Hepatocyte (in vitro differentiated cells): ENCODE measurements around the gene PIK3C2G. TPM values are rescaled to one million over a fixed set of nuclear protein-coding genes. Genes with fewer than 3 reads are reported as not detected.

ENCODE experiments used
- DNase-seq: peaks from one replicate; pipeline ENCODE4 v3.0.0-alpha.2; 2016; ENCODE audit warnings: low spot score
- H2AFZ ChIP-seq: fragments of 200-600 bp; sonication (generic); 2 replicates; pipeline ENCODE4 v1.6.0; 2016; ENCODE audit warnings: antibody characterized with exemption, mild to moderate bottlenecking
- H3K27ac ChIP-seq: fragments of 200-600 bp; sonication (generic); 2 replicates; pipeline ENCODE4 v1.5.1; 2016; ENCODE audit warnings: mild to moderate bottlenecking
- H3K27me3 ChIP-seq: fragments of 200-600 bp; sonication (generic); 2 replicates; pipeline ENCODE4 v1.6.1; 2016
- H3K36me3 ChIP-seq: fragments of 200-600 bp; sonication (generic); replicated peaks from 2 replicates; pipeline ENCODE4 v1.5.1; 2016; ENCODE audit warnings: low read depth; ENCODE audit not compliant: insufficient read depth
- H3K4me1 ChIP-seq: fragments of 200-600 bp; sonication (generic); 2 replicates; pipeline ENCODE4 v1.5.1; 2016; ENCODE audit warnings: mild to moderate bottlenecking, moderate library complexity; ENCODE audit not compliant: insufficient read depth
- H3K4me2 ChIP-seq: fragments of 200-600 bp; sonication (generic); 2 replicates; pipeline ENCODE4 v1.6.0; 2016
- H3K4me3 ChIP-seq: fragments of 200-600 bp; sonication (generic); 2 replicates; pipeline ENCODE4 v1.5.1; 2016; ENCODE audit warnings: mild to moderate bottlenecking
- H3K79me2 ChIP-seq: fragments of 200-600 bp; sonication (generic); 2 replicates; pipeline ENCODE4 v1.6.0; 2017; ENCODE audit warnings: mild to moderate bottlenecking
- H3K9me2 ChIP-seq: fragments of 200-600 bp; sonication (generic); replicated peaks from 2 replicates; pipeline ENCODE4 v1.6.0; 2017; ENCODE audit warnings: mild to moderate bottlenecking; ENCODE audit not compliant: insufficient read depth
- H3K9me3 ChIP-seq: fragments of 200-600 bp; sonication (generic); 2 replicates; pipeline ENCODE4 v1.5.1; 2016; ENCODE audit warnings: low read depth, mild to moderate bottlenecking
- H4K20me1 ChIP-seq: fragments of 200-600 bp; sonication (generic); 2 replicates; pipeline ENCODE4 v1.6.0; 2016; ENCODE audit warnings: mild to moderate bottlenecking; ENCODE audit not compliant: insufficient read depth, poor library complexity, severe bottlenecking
- EZH2 ChIP-seq: fragments of 200-600 bp; sonication (generic); IDR thresholded peaks from 2 replicates; pipeline ENCODE4 v1.6.1; 2016; ENCODE audit warnings: antibody characterized with exemption, mild to moderate bottlenecking, borderline replicate concordance
- EZH2phosphoT487 ChIP-seq: fragments of 200-600 bp; sonication (generic); IDR thresholded peaks from one replicate; pipeline ENCODE4 v1.6.1; 2018; ENCODE audit warnings: antibody characterized with exemption, mild to moderate bottlenecking, low read depth, moderate library complexity; ENCODE audit not compliant: unreplicated experiment, severe bottlenecking
- WGBS: methylation state at CpG from one replicate; pipeline ENCODE4 v1.1.6; 2016; ENCODE audit warnings: low lambda C conversion rate; ENCODE audit errors: missing lambda C conversion rate; 5-methylcytosine and 5-hydroxymethylcytosine counted together
- polyA plus RNA-seq: library from polyadenylated mRNA; unstranded; fragments of >200 nt; fragmentation: Nextera tagmentation; extraction: Ambion mirVana; gene quantifications from 2 replicates; pipeline ENCODE4 v1.2.1, GENCODE V29; 2016
- total RNA-seq: library from RNA; depleted of rRNA; stranded (reverse); fragments of >200 nt; gene quantifications from 2 replicates; pipeline ENCODE4 v1.2.3, GENCODE V29; 2014
- TF ChIP-seq, protein P1 (sequence below): fragments of 200-600 bp; sonication (generic); IDR thresholded peaks from 2 replicates; pipeline ENCODE4 v1.5.1; 2016; ENCODE audit warnings: antibody characterized with exemption, mild to moderate bottlenecking; ENCODE audit not compliant: poor library complexity

PIK3C2G gene
- total and polyA plus RNA-seq, 2 experiments from 2014 or later = 3.5 to 6.7 TPM

DNA sequence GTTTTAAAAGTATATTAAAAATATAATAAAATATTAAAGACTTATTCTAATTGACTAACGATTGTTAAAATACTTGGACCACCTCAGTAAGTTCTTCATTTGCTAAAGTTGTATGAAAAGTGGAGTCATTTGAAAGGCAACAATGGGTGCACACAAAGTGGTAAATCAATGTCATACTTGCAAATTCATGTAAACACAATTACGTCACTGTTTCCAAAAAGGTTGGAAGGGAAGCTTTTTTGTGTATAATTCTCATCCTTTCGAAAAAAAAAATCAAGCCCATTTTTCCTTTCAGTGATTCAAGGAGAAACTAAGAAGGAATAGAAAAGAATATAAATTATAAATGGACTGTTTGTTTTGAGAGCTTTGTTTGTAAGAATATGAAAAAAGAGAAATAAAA lies 166.2 kb downstream of the PIK3C2G start:
- H3K4me2 ChIP-seq = no peak overlapping the region
- no peaks in the 10 kb centered on the region for H3K79me2 ChIP-seq
- TF ChIP-seq, protein P1, sequence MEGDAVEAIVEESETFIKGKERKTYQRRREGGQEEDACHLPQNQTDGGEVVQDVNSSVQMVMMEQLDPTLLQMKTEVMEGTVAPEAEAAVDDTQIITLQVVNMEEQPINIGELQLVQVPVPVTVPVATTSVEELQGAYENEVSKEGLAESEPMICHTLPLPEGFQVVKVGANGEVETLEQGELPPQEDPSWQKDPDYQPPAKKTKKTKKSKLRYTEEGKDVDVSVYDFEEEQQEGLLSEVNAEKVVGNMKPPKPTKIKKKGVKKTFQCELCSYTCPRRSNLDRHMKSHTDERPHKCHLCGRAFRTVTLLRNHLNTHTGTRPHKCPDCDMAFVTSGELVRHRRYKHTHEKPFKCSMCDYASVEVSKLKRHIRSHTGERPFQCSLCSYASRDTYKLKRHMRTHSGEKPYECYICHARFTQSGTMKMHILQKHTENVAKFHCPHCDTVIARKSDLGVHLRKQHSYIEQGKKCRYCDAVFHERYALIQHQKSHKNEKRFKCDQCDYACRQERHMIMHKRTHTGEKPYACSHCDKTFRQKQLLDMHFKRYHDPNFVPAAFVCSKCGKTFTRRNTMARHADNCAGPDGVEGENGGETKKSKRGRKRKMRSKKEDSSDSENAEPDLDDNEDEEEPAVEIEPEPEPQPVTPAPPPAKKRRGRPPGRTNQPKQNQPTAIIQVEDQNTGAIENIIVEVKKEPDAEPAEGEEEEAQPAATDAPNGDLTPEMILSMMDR = no peak
- TF ChIP-seq EZH2 (no peak), EZH2phosphoT487 (no peak)
- DNase-seq = no peak
- H2AFZ ChIP-seq = no peak overlapping the region
- H3K27ac ChIP-seq = no peak overlapping the region
- no peaks in the 10 kb centered on the region for H3K4me1 ChIP-seq
- H3K9me3 ChIP-seq = no peaks in the 10 kb centered on the region
- H3K4me3 ChIP-seq = no peak overlapping the region
- H3K36me3 ChIP-seq = no peaks in the 10 kb centered on the region
- H3K9me2 ChIP-seq = no peaks in the 10 kb centered on the region
- no peaks in the 10 kb centered on the region for H4K20me1 ChIP-seq
- H3K27me3 ChIP-seq = no peaks in the 10 kb centered on the region
- 86% methylated on average over 3 of the region's 3 CpGs for WGBS

- H3K4me1 ChIP-seq = no peaks in the 10 kb centered on the region
- H3K4me3 ChIP-seq = no peak overlapping the region
- no peak for TF ChIP-seq EZH2
- TF ChIP-seq, protein P1 = no peak
- no peak for TF ChIP-seq EZH2phosphoT487
- no peaks in the 10 kb centered on the region for H3K9me2 ChIP-seq
- no peaks in the 10 kb centered on the region for H3K27me3 ChIP-seq
- H3K27ac ChIP-seq = no peak overlapping the region
- no peaks in the 10 kb centered on the region for H3K9me3 ChIP-seq
- H2AFZ ChIP-seq = no peak overlapping the region
- no peak overlapping the region for H3K4me2 ChIP-seq
- no peaks in the 10 kb centered on the region for H4K20me1 ChIP-seq
- no peaks in the 10 kb centered on the region for H3K79me2 ChIP-seq
- H3K36me3 ChIP-seq = no peaks in the 10 kb centered on the region
- WGBS = 82% methylated on average over 2 of the region's 2 CpGs
- DNase-seq = no peak
Observed at GRCh38 chr12:18428416-18428815, 167.1 kb downstream of the PIK3C2G start.

- TF ChIP-seq EZH2 = no peak
- TF ChIP-seq, protein P1 = no peak
- no peak for TF ChIP-seq EZH2phosphoT487
- H3K4me3 ChIP-seq = no peak overlapping the region
- H3K9me2 ChIP-seq = no peaks in the 10 kb centered on the region
- no peaks in the 10 kb centered on the region for H3K27me3 ChIP-seq
- no peaks in the 10 kb centered on the region for H3K4me1 ChIP-seq
- H3K27ac ChIP-seq = no peak overlapping the region
- H3K36me3 ChIP-seq = no peaks in the 10 kb centered on the region
- 89% methylated on average over 1 of the region's 1 CpG for WGBS
- H3K9me3 ChIP-seq = no peaks in the 10 kb centered on the region
- H3K79me2 ChIP-seq = no peaks in the 10 kb centered on the region
- no peaks in the 10 kb centered on the region for H4K20me1 ChIP-seq
- DNase-seq = no peak
- no peak overlapping the region for H2AFZ ChIP-seq
- H3K4me2 ChIP-seq = no peak overlapping the region
Observed at GRCh38 chr12:18429366-18429765, 168.0 kb downstream of the PIK3C2G start.
